H9 (cell line): ENCODE data around the gene SLC49A4. TPM values are rescaled to one million over a fixed set of nuclear protein-coding genes. Genes with fewer than 3 reads are reported as not detected.

Experiments used
- DNase-seq: peaks from one replicate; pipeline ENCODE4 v3.0.0-alpha.2; 2017
- H2AFZ ChIP-seq: one replicate; pipeline ENCODE4 v1.6.1; 2013; ENCODE audit warnings: mild to moderate bottlenecking, low read length, control low read depth, moderate library complexity
- H2AK5ac ChIP-seq: 2 replicates; pipeline ENCODE4 v1.6.1; 2013; ENCODE audit warnings: low read length, control low read depth, mixed read lengths; ENCODE audit not compliant: insufficient read length
- H2BK120ac ChIP-seq: one replicate; pipeline ENCODE4 v1.6.1; 2013; ENCODE audit warnings: low read depth, mild to moderate bottlenecking, low read length, control low read depth, inconsistent platforms; ENCODE audit not compliant: poor library complexity, severe bottlenecking
- H2BK12ac ChIP-seq: 2 replicates; pipeline ENCODE4 v1.6.1; 2013; ENCODE audit warnings: low read length, control low read depth, mixed read lengths, low read depth; ENCODE audit not compliant: insufficient read length
- H2BK15ac ChIP-seq: 2 replicates; pipeline ENCODE4 v1.6.1; 2013; ENCODE audit warnings: low read depth, low read length, control low read depth
- H2BK20ac ChIP-seq: one replicate; pipeline ENCODE4 v1.6.1; 2013; ENCODE audit warnings: low read depth, mild to moderate bottlenecking, low read length, control low read depth, inconsistent platforms; ENCODE audit not compliant: poor library complexity, severe bottlenecking
- H2BK5ac ChIP-seq: 2 replicates; pipeline ENCODE4 v1.6.1; 2013; ENCODE audit warnings: low read length, control low read depth, mixed read lengths; ENCODE audit not compliant: insufficient read length
- H3K14ac ChIP-seq: 2 replicates; pipeline ENCODE4 v1.6.1; 2013; ENCODE audit warnings: low read length, control low read depth; ENCODE audit not compliant: insufficient read depth
- H3K18ac ChIP-seq: 2 replicates; pipeline ENCODE4 v1.6.1; 2013; ENCODE audit warnings: low read depth, mild to moderate bottlenecking, mixed read lengths, low read length, control low read depth; ENCODE audit not compliant: insufficient read length
- H3K23ac ChIP-seq: 2 replicates; pipeline ENCODE4 v1.6.1; 2013; ENCODE audit warnings: low read length, control low read depth, mixed read lengths, low read depth; ENCODE audit not compliant: insufficient read length
- H3K23me2 ChIP-seq: 2 replicates; pipeline ENCODE4 v1.6.1; 2013; ENCODE audit warnings: low read depth, mild to moderate bottlenecking, mixed read lengths, low read length, control low read depth; ENCODE audit not compliant: insufficient read length, poor library complexity, severe bottlenecking
- H3K27ac ChIP-seq: 2 replicates; pipeline ENCODE4 v1.5.1; 2013; ENCODE audit warnings: low read length, control low read depth, mixed read lengths, low read depth; ENCODE audit not compliant: insufficient read length
- H3K27me3 ChIP-seq: 2 replicates; pipeline ENCODE4 v1.6.1; 2013; ENCODE audit warnings: low read length, control low read depth, inconsistent platforms; ENCODE audit not compliant: insufficient read depth
- H3K4ac ChIP-seq: 2 replicates; pipeline ENCODE4 v1.6.1; 2013; ENCODE audit warnings: low read depth, mild to moderate bottlenecking, control low read depth, inconsistent platforms, low read length, moderate library complexity
- H3K4me1 ChIP-seq: 2 replicates; pipeline ENCODE4 v1.6.1; 2013; ENCODE audit warnings: low read length, control low read depth, inconsistent platforms; ENCODE audit not compliant: insufficient read depth
- H3K4me2 ChIP-seq: 2 replicates; pipeline ENCODE4 v1.6.1; 2013; ENCODE audit warnings: low read length, control low read depth, mixed read lengths; ENCODE audit not compliant: insufficient read length, insufficient read depth
- H3K56ac ChIP-seq: 2 replicates; pipeline ENCODE4 v1.6.1; 2013; ENCODE audit warnings: low read depth, mild to moderate bottlenecking, mixed read lengths, low read length, control low read depth; ENCODE audit not compliant: insufficient read length
- H3K79me1 ChIP-seq: 2 replicates; pipeline ENCODE4 v1.6.1; 2013; ENCODE audit warnings: low read depth, mild to moderate bottlenecking, moderate library complexity, low read length, control low read depth, inconsistent platforms; ENCODE audit not compliant: insufficient read depth, poor library complexity, severe bottlenecking
- H3K79me2 ChIP-seq: 2 replicates; pipeline ENCODE4 v1.6.1; 2013; ENCODE audit warnings: low read length, control low read depth, inconsistent platforms; ENCODE audit not compliant: insufficient read depth
- H3K9ac ChIP-seq: 2 replicates; pipeline ENCODE4 v1.6.1; 2013; ENCODE audit warnings: low read length, control low read depth, mixed read lengths; ENCODE audit not compliant: insufficient read length; ENCODE audit errors: extremely low read depth
- H3K9me3 ChIP-seq: one replicate; pipeline ENCODE4 v1.6.1; 2013; ENCODE audit warnings: low read depth, low read length, inconsistent platforms; ENCODE audit not compliant: control insufficient read depth
- H3T11ph ChIP-seq: one replicate; pipeline ENCODE4 v1.6.1; 2013; ENCODE audit warnings: mild to moderate bottlenecking, low read length, control low read depth, inconsistent platforms
- H4K20me1 ChIP-seq: one replicate; pipeline ENCODE4 v1.6.1; 2013; ENCODE audit not compliant: control insufficient read depth, insufficient read length, insufficient read depth
- H4K5ac ChIP-seq: 2 replicates; pipeline ENCODE4 v1.6.1; 2013; ENCODE audit warnings: low read depth, mild to moderate bottlenecking, mixed read lengths, low read length, control low read depth; ENCODE audit not compliant: insufficient read length
- H4K8ac ChIP-seq: replicated peaks from 2 replicates; pipeline ENCODE4 v1.6.1; 2013; ENCODE audit warnings: low read length, control low read depth, mixed read lengths, low read depth; ENCODE audit not compliant: insufficient read length
- H4K91ac ChIP-seq: 2 replicates; pipeline ENCODE4 v1.6.1; 2013; ENCODE audit warnings: low read depth, mild to moderate bottlenecking, moderate library complexity, mixed read lengths, low read length, control low read depth; ENCODE audit not compliant: insufficient read length
- H3K27ac Mint-ChIP-seq, 3 experiments: 2 replicates in 2 of 3; 3 replicates in 1 of 3; pipeline ENCODE4 v1.8.0; 2020 to 2021; ENCODE audit warnings: mixed read lengths in 3 of 3, mild to moderate bottlenecking in 1 of 3, moderate library complexity in 1 of 3
- H3K27me3 Mint-ChIP-seq: 2 replicates; pipeline ENCODE4 v1.8.0; 2021; ENCODE audit warnings: low read depth, mild to moderate bottlenecking, moderate library complexity, mixed read lengths
- H3K36me3 Mint-ChIP-seq, 3 experiments: 2 replicates in 2 of 3; 3 replicates in 1 of 3; pipeline ENCODE4 v1.8.0; 2020 to 2021; ENCODE audit warnings: low read depth in 3 of 3, mixed read lengths in 3 of 3; ENCODE audit not compliant: insufficient read depth in 1 of 3
- H3K4me1 Mint-ChIP-seq, 2 experiments: 2 replicates each; pipeline ENCODE4 v1.8.0; 2020; ENCODE audit warnings: mixed read lengths in 2 of 2
- H3K4me3 Mint-ChIP-seq, 2 experiments: 2 replicates in 1 of 2; 3 replicates in 1 of 2; pipeline ENCODE4 v1.8.0; 2020 to 2021; ENCODE audit warnings: mild to moderate bottlenecking in 2 of 2, mixed read lengths in 2 of 2, moderate library complexity in 1 of 2
- H3K9me3 Mint-ChIP-seq, 2 experiments: 2 replicates in 1 of 2; 3 replicates in 1 of 2; pipeline ENCODE4 v1.8.0; 2020; ENCODE audit warnings: mild to moderate bottlenecking in 2 of 2, mixed read lengths in 2 of 2, moderate library complexity in 1 of 2
- WGBS: extraction: QIAGEN DNeasy Blood & Tissue Kit; methylation state at CpG from one replicate; pipeline ENCODE4 v1.1.7; 2013; ENCODE audit warnings: missing lambda C conversion rate, low lambda C conversion rate, mixed read lengths; ENCODE audit not compliant: insufficient read length; ENCODE audit errors: extremely low coverage; 5-methylcytosine and 5-hydroxymethylcytosine counted together
- total RNA-seq: library from RNA; stranded (reverse); gene quantifications from 2 replicates; pipeline ENCODE4 v1.2.1, GENCODE V29; 2021
- TF ChIP-seq, protein P1 (sequence below): fragments of 200-600 bp; sonication (generic); conservative IDR thresholded peaks from 3 replicates; pipeline ENCODE4 v1.8.0; 2021; ENCODE audit warnings: antibody characterized with exemption, mild to moderate bottlenecking

SLC49A4 gene
- total RNA-seq, 1 experiment from 2014 or later: 10.7 TPM

DNA sequence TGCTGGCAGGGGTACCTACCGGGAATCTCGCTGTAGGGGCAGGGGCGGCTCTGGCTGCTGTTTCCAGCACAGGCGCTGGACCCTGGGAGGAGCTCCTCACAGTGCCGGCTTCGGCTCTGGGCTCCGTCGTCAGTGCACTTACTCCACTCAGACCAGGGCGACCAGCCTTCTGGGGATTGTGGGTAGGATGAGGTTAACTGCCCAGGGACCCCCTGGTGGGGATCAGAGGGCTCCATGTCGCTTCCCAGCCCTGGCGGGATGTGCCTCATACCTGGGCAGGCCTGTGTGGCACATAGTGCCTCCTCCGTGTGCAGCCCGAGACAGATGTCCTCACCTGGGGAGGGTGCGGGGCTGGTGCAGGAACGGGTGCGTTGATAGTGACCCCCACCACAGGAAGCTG, 117.0 kb downstream of the SLC49A4 start:
- peaks cover 5% of the 10 kb centered on the region for H3K27me3 Mint-ChIP-seq
- H3T11ph ChIP-seq: no peak overlapping the region
- H4K91ac ChIP-seq: no peak overlapping the region
- H3K23ac ChIP-seq: no peak overlapping the region
- no peak overlapping the region; a peak in 1 of 7 replicates for H3K27ac Mint-ChIP-seq
- no peak overlapping the region for H2AFZ ChIP-seq
- DNase-seq: no peak
- H3K9me3 ChIP-seq: no peaks in the 10 kb centered on the region
- H2AK5ac ChIP-seq: no peak overlapping the region
- no peak overlapping the region for H3K4ac ChIP-seq
- H3K36me3 Mint-ChIP-seq: peaks cover 2 to 13% (median 3%) of the 10 kb centered on the region in 3 experiments; a peak in 4 of 7 replicates
- H3K14ac ChIP-seq: no peak overlapping the region; the same call in 1 of the 2 replicates
- H3K79me1 ChIP-seq: no peaks in the 10 kb centered on the region
- no peak overlapping the region for H4K8ac ChIP-seq
- H2BK15ac ChIP-seq: no peak overlapping the region
- no peaks in the 10 kb centered on the region for H3K23me2 ChIP-seq
- no peaks in the 10 kb centered on the region for H3K27me3 ChIP-seq
- no peaks in the 10 kb centered on the region for H3K4me1 Mint-ChIP-seq
- H3K4me3 Mint-ChIP-seq: no peak overlapping the region
- H3K27ac ChIP-seq: no peak overlapping the region
- no peak overlapping the region for H4K5ac ChIP-seq
- no peaks in the 10 kb centered on the region for H4K20me1 ChIP-seq
- H3K9ac ChIP-seq: no peak overlapping the region
- H3K4me1 ChIP-seq: no peaks in the 10 kb centered on the region
- no peak overlapping the region for H2BK120ac ChIP-seq
- no peak overlapping the region for H3K4me2 ChIP-seq
- TF ChIP-seq, protein P1, sequence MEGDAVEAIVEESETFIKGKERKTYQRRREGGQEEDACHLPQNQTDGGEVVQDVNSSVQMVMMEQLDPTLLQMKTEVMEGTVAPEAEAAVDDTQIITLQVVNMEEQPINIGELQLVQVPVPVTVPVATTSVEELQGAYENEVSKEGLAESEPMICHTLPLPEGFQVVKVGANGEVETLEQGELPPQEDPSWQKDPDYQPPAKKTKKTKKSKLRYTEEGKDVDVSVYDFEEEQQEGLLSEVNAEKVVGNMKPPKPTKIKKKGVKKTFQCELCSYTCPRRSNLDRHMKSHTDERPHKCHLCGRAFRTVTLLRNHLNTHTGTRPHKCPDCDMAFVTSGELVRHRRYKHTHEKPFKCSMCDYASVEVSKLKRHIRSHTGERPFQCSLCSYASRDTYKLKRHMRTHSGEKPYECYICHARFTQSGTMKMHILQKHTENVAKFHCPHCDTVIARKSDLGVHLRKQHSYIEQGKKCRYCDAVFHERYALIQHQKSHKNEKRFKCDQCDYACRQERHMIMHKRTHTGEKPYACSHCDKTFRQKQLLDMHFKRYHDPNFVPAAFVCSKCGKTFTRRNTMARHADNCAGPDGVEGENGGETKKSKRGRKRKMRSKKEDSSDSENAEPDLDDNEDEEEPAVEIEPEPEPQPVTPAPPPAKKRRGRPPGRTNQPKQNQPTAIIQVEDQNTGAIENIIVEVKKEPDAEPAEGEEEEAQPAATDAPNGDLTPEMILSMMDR: no peak
- no peak overlapping the region for H3K18ac ChIP-seq
- no peaks in the 10 kb centered on the region for H3K79me2 ChIP-seq
- H2BK20ac ChIP-seq: no peak overlapping the region
- no peak overlapping the region for H3K56ac ChIP-seq
- no peak overlapping the region for H2BK12ac ChIP-seq
- H3K9me3 Mint-ChIP-seq: no peaks in the 10 kb centered on the region
- no CpG with 5 or more reads among the region's 16 CpGs for WGBS
- H2BK5ac ChIP-seq: no peak overlapping the region
